ENCODE data around the gene NKX6-2. TPM values are rescaled to one million over a fixed set of nuclear protein-coding genes. Genes with fewer than 3 reads are reported as not detected.

NKX6-2 gene
- total RNA-seq, 2 experiments from 2014 or later = not detected

DNA sequence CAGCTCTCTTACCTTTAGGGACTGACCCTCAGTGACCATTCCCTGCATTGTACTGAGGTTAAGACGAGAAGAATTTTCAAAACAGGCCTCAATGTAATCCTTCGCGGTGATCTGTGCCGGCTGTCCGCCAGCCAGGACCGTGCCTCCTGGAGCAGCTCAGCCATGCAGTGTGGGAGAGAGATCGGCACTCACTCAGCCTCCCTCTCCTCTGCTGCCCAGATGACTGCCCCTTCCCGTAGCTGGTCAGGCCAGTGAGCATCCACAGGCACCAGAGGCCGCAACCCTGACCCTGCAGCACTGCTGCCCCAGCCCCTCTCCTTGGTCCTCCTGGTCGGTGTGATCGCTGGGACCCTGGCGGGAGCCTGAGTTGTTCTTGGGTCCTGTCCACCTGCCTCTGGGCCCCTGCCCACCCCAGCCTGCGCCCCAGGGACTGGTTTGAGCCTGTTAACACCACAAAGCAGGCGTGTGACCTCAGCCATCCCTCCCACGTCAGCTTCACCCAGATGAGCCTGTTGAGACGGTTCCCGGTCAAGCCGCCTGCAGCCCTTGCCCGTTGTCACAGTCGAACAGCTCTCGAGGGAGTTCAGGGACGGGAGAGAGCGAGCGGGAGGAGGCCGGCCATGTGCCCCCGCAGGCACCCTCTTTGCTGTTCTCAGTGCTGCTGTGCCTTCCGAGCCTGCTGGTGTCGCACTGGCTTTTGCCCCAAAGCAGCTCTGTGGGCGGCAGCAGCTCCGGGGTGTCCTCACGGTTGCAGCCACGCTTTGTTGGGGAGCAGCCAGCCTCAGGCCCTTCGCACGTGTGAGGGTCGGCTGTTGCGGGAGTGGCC, 37.2 kb downstream of the NKX6-2 start:
- Histone ChIP-seq H3K27me3 (ENCODE audit: control insufficient read depth in 1 of 2, insufficient read depth in 2 of 2, low read length in 2 of 2) (no peaks in the 10 kb centered on the region), H3K4me3 (ENCODE audit: low read length) (no peak overlapping the region), H3K9me3 (ENCODE audit: control insufficient read depth in 1 of 2, insufficient read depth in 1 of 2, low read length in 2 of 2) (peaks cover 0 to 13% of the 10 kb centered on the region in 2 experiments), H3K4me1 (ENCODE audit: insufficient read depth, low read length) (no peaks in the 10 kb centered on the region), H3K27ac (ENCODE audit: low read depth in 1 of 2, low read length in 2 of 2) (no peak overlapping the region), H3K36me3 (ENCODE audit: insufficient read depth, low read length) (peaks cover 19% of the 10 kb centered on the region)
- DNase-seq (no peak), ATAC-seq (ENCODE audit: poor library complexity) (no peak)
- Mint-ChIP-seq H3K4me1 (ENCODE audit: low read depth) (no peaks in the 10 kb centered on the region), H3K9me3 (no peaks in the 10 kb centered on the region), H3K36me3 (ENCODE audit: low read depth) (peaks cover 25% of the 10 kb centered on the region), H3K27ac (no peak overlapping the region), H3K27me3 (no peaks in the 10 kb centered on the region), H3K4me3 (no peak overlapping the region)
- ChIA-PET POLR2A (no interaction called here), CTCF (no interaction called here)
- no peak for TF ChIP-seq CTCF (IDR thresholded peaks at IDR 0.05)
- intact Hi-C loops (cut with DNase I, micrococcal nuclease) = no loop called here

- Histone ChIP-seq H3K27me3 (ENCODE audit: control insufficient read depth in 1 of 2, insufficient read depth in 2 of 2, low read length in 2 of 2) (no peaks in the 10 kb centered on the region), H3K9me3 (ENCODE audit: control insufficient read depth in 1 of 2, insufficient read depth in 1 of 2, low read length in 2 of 2) (peaks cover 0 to 10% of the 10 kb centered on the region in 2 experiments), H3K27ac (ENCODE audit: low read depth in 1 of 2, low read length in 2 of 2) (no peak overlapping the region), H3K36me3 (ENCODE audit: insufficient read depth, low read length) (peaks cover 17% of the 10 kb centered on the region), H3K4me3 (ENCODE audit: low read length) (no peak overlapping the region), H3K4me1 (ENCODE audit: insufficient read depth, low read length) (no peaks in the 10 kb centered on the region)
- Mint-ChIP-seq H3K27me3 (no peaks in the 10 kb centered on the region), H3K9me3 (no peaks in the 10 kb centered on the region), H3K4me3 (no peak overlapping the region), H3K36me3 (ENCODE audit: low read depth) (peaks cover 18% of the 10 kb centered on the region), H3K27ac (no peak overlapping the region), H3K4me1 (ENCODE audit: low read depth) (no peaks in the 10 kb centered on the region)
- DNase-seq (no peak), ATAC-seq (ENCODE audit: poor library complexity) (no peak)
- ChIA-PET CTCF (no interaction called here), POLR2A (no interaction called here)
- intact Hi-C loops (cut with DNase I, micrococcal nuclease) = no loop called here
- TF ChIP-seq CTCF (IDR thresholded peaks at IDR 0.05) = no peak
Measured at GRCh38 chr10:132748135-132748534, 37.8 kb downstream of the NKX6-2 start.

GRCh38 chr10:132746801-132747625, 38.9 kb downstream of the NKX6-2 start:
- intact Hi-C loops (cut with DNase I, micrococcal nuclease) = no loop called here
- Histone ChIP-seq H3K4me3 (ENCODE audit: low read length) (no peak overlapping the region), H3K27me3 (ENCODE audit: control insufficient read depth in 1 of 2, insufficient read depth in 2 of 2, low read length in 2 of 2) (no peaks in the 10 kb centered on the region), H3K27ac (ENCODE audit: low read depth in 1 of 2, low read length in 2 of 2) (no peak overlapping the region), H3K9me3 (ENCODE audit: control insufficient read depth in 1 of 2, insufficient read depth in 1 of 2, low read length in 2 of 2) (peaks cover 0 to 10% of the 10 kb centered on the region in 2 experiments), H3K36me3 (ENCODE audit: insufficient read depth, low read length) (peaks cover 14% of the 10 kb centered on the region), H3K4me1 (ENCODE audit: insufficient read depth, low read length) (no peaks in the 10 kb centered on the region)
- CTCF ChIA-PET = no interaction called here
- no peak for DNase-seq
- Mint-ChIP-seq H3K36me3 (ENCODE audit: low read depth) (peaks cover 16% of the 10 kb centered on the region), H3K27ac (no peak overlapping the region), H3K9me3 (no peaks in the 10 kb centered on the region), H3K4me3 (no peak overlapping the region), H3K27me3 (no peaks in the 10 kb centered on the region), H3K4me1 (ENCODE audit: low read depth) (no peaks in the 10 kb centered on the region)
- TF ChIP-seq CTCF (IDR thresholded peaks at IDR 0.05) = no peak
- POLR2A ChIA-PET = no interaction called here
- no peak for ATAC-seq (ENCODE audit: poor library complexity)
